ENCODE data around the gene ANKS1A.

DNA sequence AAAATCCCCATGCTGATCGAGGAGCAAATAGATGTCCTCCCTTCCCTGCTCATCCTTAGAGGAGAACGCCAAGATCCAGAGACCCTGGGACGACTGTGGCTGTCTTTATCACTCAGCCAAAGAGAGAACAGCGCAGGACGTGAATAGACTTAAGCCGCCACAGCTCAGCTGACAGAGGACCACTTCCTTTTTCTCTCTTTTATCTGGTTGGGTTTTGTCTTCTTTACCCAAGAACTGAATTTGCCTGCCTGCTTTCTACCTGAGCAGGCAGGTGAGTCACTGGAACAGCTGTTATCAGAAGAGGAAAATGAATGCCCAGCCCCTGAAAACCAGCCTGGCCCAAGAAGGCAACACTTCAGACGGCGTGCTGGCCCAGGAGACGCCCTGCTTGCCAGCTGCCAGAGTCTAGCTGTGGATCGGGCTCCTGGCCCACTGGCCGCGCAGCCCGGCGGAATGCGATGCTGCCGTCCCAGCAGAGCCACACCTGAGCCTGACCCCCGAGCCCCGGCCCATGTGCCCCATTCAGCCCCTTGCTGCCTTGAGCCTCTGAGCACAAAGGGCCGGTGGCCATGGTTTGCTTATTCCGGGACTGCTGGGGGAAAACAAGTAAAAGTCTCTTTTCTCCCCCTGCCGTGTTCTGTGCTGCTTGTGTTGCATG is 169.9 kb downstream of the ANKS1A start:
- TF ChIP-seq CTCF (IDR thresholded peaks at IDR 0.05; ENCODE audit: poor library complexity) (no peak), EZH2phosphoT487 (IDR thresholded peaks at IDR 0.05; ENCODE audit: low read depth, severe bottlenecking, unreplicated experiment) (no peak)

Data from hepatocyte (in vitro differentiated cells).